T-helper 2 cell (primary cell): ENCODE results near the gene METTL15.
"Not testable (repeated sequence)": the region's sequence is repeated elsewhere in the genome, so short reads cannot be mapped to it uniquely, and the experiment has no call there.

Source experiments
- DNase-seq, 5 experiments: peaks; one replicate each; pipeline versions ENCODE4 v3.0.0 to v3.0.0-alpha.2; 2012 to 2022
- total RNA-seq, 2 donors: gene quantifications; one replicate each; lab custom pipeline; 2026; lab: John Stamatoyannopoulos, UW

The METTL15 gene, protein sequence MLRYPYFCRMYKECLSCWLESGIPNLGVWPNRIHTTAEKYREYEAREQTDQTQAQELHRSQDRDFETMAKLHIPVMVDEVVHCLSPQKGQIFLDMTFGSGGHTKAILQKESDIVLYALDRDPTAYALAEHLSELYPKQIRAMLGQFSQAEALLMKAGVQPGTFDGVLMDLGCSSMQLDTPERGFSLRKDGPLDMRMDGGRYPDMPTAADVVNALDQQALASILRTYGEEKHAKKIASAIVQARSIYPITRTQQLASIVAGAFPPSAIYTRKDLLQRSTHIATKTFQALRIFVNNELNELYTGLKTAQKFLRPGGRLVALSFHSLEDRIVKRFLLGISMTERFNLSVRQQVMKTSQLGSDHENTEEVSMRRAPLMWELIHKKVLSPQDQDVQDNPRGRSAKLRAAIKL
- 8.1 to 14.5 reads per million in 2 donors for total RNA-seq

DNA sequence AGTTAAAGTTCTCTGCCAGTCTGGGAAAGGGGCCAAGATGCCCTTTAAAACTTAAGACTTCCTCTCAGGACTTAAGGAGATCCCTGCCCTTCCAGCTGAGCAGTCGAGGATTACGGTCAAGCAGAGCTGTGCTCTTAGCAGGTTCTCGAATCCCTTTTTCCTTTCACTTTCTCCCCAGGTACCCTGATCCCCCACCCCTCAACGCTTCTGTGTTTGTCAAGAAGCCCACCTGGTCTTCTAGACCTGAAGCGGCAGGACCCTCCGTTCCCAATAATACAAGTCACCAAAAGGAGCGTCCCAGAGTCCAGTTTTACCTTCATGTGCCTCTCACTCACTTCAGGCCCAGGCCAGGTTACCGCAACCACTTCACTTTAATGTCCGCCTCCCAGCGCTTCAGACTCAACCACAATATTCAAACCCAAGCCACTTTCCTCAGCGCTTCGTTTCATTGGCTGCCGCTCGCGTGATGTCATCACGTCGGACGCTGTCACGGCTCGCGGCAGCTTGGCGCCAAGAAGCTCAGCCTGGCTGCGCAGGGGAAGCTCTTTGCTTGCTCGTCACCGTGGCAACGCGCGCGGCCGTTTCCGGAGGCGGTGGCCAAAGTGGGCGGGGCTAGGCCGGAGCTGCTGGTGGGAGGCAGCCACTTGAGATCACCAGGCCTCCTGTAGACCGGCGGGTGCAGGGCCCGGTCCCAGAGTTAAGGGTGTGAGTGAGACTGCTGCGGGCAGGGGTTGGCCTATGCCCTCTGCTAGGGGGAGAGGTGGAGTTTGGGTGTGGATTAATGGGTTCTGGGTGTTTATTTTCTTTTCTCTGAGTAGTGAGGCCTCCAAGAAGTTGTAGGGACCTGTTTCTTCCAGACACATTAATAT lies at the start of gene METTL15, which contains the start of gene KIF18A:
METTL15 (plus strand) TSS at position 639 of the 869 bp plus-strand sequence. CDS start 4,947 bp downstream, outside the sequence.
KIF18A (minus strand) TSS at position 407 of the 869 bp plus-strand sequence. CDS start 10,209 bp downstream, outside the sequence.
- DNase-seq = peak; percentile 94 to 98 (median 97)

DNA sequence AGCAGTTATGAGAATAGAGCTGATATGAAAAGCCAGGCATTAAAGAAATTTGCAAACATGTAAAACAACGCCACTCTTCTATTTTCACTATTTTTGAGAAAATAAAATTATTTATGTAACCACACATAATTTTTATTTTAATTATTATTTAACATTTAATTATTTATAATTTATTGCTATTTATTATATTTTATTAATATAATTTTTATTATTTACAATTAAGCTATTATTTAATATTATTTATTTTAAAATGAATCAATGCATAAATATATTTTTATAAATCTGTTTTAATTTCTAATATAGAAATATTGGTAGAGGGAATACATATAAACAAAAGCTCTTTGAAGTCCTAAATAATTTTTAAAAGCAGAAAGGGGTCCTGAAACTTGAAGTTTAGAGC lies 36.9 kb upstream of the METTL15 start:
- no peak for DNase-seq

DNA sequence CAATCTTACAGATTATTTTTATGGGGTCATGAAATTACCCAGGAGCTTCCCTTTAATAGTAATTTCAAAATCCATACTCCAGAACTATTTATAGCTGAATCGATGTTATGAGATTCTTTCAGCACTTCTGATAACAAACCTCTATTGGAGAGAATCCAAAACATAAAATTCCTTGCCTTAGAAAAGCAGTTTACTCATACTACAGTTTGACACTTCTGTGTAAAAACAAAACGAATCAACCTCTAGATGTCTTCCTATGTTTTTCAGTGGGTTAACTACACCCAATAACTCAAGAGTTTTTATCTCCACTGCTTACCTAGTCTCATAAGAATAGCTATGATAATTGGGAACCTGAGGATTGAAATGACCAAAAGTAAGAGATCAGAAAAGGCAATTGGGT lies 35.9 kb upstream of the METTL15 start:
- DNase-seq = no peak

DNA sequence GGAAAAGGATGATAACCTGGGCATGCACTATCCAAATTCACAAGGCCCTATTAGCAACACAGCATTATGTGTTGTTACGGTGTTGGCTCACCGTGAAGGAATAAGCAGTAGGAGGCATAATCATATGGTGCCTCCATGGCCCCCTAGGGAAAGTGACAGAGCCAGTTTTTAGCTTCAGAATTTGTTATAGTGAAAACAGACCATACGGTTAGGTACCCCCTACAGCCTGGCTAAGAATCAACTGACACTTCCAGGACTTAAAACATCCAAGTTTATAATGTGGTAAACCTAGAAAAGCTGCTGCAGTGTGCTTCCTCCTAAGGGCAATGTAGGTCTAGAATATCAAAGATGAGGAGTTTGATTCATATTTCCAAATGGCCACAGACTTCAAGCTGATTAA lies 30.7 kb upstream of the METTL15 start:
- DNase-seq = no peak

DNA sequence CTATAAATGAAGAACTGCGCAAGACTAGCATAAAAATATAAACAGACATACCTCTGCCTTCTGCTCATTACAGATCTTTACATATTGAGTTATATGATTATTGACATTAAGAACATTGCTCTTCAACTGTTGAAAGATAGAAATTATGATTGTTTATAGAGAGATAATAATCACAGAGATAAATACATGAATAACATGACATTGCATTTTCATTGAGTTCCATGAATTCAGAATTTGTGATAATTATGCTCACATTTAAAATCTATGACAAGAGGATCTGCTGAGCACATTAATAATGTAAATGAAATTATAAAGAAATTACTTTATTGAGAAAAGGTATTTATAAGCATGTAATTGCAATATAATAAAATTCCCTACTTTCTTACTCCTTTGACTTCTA lies 25.1 kb upstream of the METTL15 start:
- DNase-seq = no peak

DNA sequence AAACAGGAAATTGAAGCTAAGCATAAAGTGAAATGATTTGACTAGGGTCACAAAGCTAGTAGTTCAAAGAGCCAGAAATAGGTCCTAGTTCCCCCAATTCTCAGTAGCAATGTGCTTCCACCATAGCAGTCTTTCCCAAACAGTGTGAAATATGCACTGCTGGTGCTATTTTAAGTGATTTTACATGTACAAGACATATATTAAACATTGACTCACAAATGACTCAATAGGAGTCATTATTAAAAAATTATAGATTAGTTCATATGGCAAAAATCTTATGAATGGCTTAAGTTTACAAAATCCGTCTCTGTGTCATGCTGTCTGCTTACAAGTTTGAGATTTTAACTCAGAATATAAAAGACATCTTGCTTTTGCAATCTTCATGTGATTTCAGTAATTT lies 21.6 kb upstream of the METTL15 start:
- no peak for DNase-seq

DNA sequence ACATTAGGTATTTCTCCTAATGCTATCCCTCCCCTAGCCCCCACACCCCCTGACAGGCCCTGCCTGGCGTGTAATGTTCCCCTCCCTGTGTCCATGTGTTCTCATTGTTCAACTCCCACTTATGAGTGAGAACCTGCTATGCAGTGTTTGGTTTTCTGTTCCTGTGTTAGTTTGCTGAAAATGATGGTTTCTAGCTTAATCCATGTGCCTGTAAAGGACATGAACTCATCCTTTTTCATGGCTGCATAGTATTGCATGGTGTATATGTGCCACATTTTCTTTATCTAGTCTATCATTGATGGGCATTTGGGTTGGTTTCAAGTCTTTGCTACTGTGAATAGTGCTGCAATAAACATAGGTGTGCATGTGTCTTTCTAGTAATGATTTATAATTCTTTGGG lies 21.0 kb upstream of the METTL15 start:
- DNase-seq = not testable (repeated sequence)

DNA sequence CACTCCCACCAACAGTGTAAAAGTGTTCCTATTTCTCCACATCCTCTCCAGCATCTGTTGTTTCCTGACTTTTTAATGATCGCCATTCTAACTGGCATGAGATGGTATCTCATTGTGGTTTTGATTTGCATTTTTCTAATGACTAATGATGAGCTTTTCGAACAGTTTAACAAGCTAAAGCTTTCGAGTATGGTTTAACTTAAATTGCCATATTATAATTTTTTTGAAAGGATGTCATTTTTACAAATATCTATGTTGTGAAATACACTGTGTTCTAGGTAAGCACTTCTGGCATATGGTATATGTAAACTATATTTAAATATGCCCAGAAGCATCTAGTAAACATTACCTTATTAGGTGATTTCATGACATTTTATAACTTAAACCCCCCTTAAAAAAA lies 20.5 kb upstream of the METTL15 start:
- not testable (repeated sequence) for DNase-seq

DNA sequence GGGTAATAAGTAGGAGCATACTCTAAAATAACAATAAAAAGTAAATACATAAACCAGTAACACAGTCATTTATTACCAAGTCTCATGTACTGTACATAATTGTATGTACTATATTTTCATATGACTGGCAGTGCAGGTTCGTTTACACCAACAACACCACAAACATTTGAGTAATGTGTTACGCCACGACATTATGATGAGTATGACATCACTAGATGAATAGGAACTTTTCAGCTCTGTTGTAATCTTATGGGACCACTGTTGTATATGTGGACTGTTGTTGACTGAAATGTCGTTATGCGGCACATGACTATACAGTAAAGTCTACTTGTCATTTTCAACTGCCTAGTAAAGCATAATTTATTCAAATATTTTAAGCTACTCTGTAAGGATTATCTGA lies 18.8 kb upstream of the METTL15 start:
- no peak for DNase-seq

DNA sequence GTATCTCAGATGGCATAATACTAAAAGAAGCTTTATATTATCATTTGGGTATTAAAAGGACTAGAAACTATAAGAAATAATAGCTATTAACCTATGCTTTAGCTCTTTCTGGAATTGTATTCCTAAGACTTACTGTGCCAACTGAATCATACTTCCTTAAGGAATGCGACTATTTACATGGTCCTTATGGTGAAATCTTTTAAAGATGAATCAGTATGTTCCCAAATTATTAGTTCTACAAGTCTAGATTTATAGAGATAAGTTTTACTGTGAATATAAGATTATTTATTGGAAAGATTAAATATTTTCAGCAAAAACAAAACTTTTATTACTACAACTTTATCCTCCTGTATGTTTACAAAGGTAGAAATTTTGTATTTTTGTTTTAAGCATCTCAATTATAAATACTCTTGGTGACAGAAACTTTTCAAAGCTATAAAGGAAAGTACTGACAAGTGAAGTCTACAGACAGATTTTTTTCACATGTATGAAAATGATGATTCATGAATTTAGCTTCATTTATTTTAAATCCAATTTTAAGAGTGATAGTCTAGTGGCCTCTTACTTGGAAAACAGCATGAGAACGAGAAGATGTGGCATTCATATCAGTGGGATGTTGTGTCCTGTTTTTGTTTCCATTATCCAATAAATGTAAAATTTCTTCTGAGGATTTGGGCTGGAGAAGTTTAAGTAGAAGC lies 18.0 kb upstream of the METTL15 start:
- no peak for DNase-seq

DNA sequence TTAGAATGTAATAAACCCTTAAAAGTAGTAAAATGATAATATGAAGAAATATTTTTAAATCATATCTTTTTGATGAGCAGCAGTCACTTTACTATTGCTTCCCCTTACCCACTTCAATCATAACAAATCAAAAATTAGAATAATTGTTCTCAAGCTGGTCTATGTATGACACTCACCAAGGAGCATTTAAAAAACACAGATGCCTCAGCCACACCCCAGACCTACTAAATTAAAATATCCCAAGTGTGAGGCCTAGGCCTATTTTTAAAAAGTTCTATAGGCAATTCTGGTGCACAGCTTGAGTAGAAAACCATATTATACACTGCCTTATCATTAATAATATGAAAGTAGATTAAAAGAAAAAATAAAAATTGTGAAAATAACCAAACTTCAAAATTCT lies 15.4 kb upstream of the METTL15 start:
- DNase-seq = no peak

DNA sequence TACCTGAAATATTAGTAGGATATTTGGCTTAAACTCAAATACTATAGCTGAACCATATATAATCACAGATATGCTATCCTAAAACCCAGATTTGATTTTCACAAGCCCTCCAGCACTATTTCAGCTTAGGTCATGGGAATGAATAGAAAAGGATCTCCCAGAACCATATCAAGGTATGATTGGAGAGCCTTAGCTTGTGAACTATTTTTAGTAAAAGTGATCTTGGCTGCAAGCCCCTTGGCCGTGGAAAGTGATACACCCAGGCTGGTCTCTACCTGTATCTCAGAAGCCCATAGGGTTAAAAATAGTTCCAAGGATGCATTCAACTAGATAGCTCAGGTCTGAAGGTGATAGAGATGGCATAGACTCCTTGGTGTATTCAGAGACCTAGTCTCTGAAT lies 9.9 kb upstream of the METTL15 start:
- DNase-seq = no peak

DNA sequence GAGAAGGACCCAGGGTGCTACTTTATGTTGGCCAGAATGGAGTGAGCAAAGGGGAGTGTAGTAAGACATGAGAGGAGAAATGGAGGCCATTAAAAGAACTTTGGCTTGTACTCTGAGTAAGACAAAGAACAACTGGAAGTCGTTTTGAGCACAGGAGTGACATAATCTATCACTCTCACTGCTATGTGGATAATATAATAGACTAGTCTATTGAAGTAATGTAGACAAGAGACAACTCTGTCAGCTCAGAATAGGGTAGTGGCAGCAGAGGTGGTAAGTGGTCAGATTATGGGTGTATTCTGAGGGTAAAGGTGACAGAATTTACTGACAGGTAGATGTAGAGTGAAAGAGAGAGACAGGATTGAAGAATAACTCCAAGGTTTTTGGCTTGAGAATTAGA lies 8.5 kb upstream of the METTL15 start:
- no peak for DNase-seq

DNA sequence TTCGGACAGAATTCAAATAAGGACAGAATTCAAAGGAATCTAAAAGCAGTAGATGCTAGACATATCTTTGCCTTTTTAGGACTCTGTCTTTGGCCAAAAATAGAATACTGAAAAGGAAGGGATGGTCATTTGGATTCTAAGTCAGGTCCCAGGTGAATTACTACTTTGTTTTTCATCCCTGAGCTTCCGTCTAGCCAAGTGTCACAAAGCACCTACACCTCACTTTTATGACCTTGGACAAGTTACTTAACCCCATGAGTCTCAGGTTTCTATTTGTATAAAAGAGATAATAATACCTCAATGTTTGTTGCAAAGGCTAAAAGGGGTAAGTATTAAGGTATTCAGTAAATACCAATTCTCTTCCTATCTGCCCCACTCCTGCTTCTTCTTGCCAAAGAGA lies 7.5 kb upstream of the METTL15 start:
- no peak for DNase-seq

DNA sequence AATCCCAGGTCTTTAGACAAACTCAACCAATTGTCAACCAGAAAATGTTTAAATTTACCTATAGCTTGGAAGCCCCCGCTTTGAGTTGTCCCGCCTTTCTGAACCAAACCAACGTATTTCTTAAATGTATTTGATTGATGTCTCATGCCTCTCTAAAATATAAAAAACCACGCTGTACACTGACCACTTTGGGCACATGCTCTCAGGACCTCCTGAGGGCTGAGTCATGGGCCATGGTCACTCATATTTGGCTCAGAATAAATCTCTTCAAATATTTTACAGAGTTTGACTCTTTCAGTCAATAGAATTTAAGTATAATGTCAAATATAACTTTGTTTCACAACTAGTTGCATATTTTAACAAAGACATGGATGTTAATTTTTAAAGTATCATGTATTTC lies 5.9 kb upstream of the METTL15 start:
- DNase-seq = not testable (repeated sequence)

DNA sequence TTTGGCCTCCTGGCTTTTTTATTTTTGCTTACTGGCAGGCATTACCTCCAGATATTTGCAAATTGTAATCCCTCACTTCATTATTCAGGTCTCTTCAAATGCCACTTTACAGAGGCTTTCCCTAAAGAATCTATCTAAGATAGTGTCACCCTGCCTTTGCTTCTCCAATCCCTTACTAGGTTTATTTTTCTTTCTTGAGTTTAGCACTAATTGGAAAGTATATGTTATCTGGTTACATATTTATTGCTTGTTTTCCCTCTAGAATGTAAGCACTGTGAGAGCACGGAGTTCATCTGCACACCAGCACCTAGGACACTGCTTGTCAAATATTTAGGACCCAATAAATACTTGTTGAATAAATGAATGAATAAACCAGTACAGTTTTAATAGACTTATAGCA lies 3.8 kb upstream of the METTL15 start:
- DNase-seq = no peak

DNA sequence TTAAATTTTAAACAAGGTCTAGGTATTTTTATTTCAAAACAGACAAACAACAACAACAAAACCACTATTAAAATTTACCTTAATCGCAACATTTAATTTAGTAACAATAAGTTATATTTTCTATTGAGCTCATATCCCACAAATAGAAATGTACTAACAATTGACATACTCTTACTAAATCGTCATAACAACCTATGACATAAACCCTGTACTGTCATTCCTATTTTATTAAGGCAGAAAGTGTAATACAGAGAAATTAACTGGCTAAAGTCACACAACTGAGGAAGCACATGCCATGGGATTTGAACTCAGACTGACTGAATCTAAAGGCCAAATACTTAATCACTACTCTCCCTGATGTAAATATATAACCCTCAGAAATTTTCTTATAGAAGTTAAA lies 3.2 kb upstream of the METTL15 start:
- DNase-seq = no peak

DNA sequence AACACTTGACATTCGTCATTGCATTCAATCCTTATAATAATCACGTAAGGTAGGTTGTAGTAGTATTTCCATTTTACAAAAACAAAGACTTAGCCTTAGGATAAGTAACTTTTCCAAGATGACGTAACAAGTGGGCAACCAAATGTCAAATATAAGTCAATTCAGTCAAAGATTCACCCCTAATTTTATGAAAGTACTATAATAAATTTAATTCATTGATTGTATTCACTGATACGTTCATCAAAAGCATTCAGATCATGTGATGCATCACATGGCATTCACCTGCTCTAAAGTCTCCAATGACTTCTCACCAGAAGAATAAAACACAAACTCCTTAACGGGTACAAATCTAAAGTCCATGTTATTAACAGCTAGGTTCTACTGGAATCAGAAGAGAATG lies 2.3 kb upstream of the METTL15 start:
- DNase-seq = peak in 1 of 5 experiments; percentile 34

DNA sequence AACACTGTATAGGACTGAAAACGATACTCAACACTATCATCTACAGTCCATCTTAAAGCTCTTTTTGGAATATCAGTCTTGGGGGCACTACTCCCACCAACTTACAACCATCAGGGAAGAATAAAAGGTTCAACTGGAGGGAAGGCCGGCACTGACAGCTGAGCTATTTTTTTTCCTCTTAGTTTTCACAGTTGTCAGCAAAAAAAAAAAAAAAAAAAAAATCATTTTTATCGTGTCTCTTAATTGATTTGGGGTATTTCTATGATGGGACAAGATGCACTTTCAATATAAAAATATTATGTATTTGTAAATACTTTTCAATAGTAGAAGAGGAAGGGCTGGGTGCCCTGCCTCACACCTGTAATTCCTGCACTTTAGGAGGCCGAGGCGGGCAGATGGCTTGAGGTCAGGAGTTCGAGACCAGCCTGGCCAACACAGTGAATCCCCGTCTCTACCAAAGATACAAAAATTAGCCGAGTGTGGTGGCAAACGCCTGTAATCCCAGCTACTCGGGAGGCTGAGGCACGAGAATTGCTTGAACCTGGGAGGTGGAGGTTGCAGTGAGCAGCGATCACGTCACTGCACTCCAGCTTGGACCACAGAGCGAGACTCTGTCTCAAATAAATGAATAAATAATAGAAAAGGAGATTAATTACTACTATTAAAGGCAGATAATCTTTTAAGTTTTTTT lies 1.7 kb upstream of the METTL15 start:
- peak in 1 of 5 experiments; percentile 12 for DNase-seq

DNA sequence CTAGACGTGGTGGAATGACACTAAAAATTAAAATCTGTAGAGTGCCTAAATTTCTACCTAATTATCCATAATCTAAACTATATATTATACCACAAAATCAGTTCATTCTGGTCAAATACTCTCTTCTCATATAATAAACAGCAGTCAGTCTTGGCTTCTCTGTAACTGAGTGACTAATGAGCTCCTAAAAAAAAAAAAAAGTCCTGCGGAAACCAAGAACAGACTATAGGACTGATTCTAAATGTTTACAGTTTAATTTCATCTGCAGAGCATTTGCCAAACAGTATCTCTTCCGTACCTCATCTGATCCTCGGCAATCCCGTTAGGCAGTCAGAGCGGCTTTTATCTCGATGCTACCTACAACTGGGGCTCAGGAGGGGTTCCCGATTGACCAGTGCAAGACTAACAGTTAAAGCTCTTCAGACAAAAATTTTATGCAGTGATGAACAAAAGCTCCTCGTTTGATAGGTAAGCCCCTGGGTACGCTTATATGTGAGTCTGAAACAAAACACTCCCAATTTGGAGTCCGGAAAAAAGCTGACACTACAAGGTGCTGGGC lies 918 bp upstream of the METTL15 start:
- DNase-seq = peak in 2 of 5 experiments; percentile 10 to 49

DNA sequence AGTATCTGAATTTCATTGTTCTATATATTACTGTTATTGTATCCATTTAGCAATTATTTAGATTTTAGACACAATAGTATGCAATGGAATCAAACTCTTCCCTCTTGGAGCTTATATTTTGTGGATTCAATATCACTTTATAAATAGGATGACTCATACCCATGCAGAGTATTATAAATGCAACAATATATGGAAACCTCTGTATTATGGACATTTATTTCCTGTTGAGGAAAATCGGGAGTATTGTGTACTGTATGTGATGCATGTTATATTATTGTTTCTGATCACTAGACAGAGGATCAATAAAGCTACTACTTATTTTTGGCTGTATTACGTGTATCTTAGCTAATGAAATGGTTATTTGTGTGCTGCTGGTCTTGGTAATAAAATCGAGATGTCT lies 770 bp downstream of the METTL15 start:
- no peak for DNase-seq
